ENCODE data around the gene WNT7A.

Gene WNT7A

DNA sequence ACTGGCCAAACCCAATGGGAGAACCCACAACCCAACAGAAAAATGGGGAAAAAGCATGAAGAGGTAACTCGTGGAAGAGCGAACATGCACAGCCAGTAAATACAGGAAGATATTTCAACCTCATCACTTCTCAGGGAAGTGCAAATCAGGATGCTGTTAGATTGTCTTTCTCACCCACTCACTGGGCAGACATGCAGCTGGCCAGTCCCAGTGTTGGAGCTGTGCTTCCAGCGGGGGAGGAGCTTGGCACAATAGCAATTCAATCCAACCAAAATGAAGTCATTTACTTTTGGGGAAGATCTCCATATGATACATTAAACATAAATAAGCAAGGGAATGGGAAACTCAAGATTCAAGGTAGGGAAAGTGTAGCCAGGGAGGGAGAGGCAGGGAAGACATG, 12.1 kb downstream of the WNT7A start:
- H3K27ac ChIP-seq: no peak overlapping the region
- peaks cover 26% of the 10 kb centered on the region for H3K27me3 ChIP-seq
- H3K36me3 ChIP-seq: no peaks in the 10 kb centered on the region
- H3K9me3 ChIP-seq: no peaks in the 10 kb centered on the region
- H3K4me1 ChIP-seq (ENCODE audit: control insufficient read depth in 1 of 2, insufficient read depth in 1 of 2, low read depth in 1 of 2, low read length in 1 of 2): no peaks in the 10 kb centered on the region
- no peak for TF ChIP-seq CTCF (IDR thresholded peaks at IDR 0.05)
- H3K4me3 ChIP-seq (ENCODE audit: low read depth in 1 of 2, low read length in 1 of 2): no peak overlapping the region

GRCh38 chr3:13866041-13866965, 13.6 kb downstream of the WNT7A start:
- no peaks in the 10 kb centered on the region for H3K36me3 ChIP-seq
- TF ChIP-seq CTCF (IDR thresholded peaks at IDR 0.05): no peak
- no peak overlapping the region for H3K4me3 ChIP-seq (ENCODE audit: low read depth in 1 of 2, low read length in 1 of 2)
- no peaks in the 10 kb centered on the region for H3K4me1 ChIP-seq (ENCODE audit: control insufficient read depth in 1 of 2, insufficient read depth in 1 of 2, low read depth in 1 of 2, low read length in 1 of 2)
- H3K27me3 ChIP-seq: peaks cover 34% of the 10 kb centered on the region
- H3K9me3 ChIP-seq: no peaks in the 10 kb centered on the region
- no peak overlapping the region for H3K27ac ChIP-seq

DNA sequence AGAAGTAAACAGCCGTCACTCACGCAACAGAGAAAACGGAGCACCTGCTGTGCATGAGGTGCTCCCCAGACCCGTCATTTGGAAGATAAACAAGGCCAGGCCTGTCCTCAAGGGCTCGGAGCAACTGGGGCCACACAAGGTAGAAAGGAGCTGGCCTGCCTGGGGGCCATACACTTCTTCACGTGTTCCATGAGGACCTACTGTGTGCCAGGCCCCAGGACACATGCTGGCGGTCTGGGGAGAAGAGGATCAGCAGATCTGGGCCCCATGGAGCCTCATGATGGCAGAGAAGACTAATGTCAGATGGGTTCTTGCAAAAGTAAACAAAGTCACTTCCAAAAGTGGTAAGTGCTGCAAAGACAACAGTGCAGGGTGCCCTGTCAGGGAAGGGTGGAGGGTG, 14.3 kb downstream of the WNT7A start:
- no peaks in the 10 kb centered on the region for H3K4me1 ChIP-seq (ENCODE audit: control insufficient read depth in 1 of 2, insufficient read depth in 1 of 2, low read depth in 1 of 2, low read length in 1 of 2)
- H3K27me3 ChIP-seq: peaks cover 36% of the 10 kb centered on the region
- H3K4me3 ChIP-seq (ENCODE audit: low read depth in 1 of 2, low read length in 1 of 2): no peak overlapping the region
- TF ChIP-seq CTCF (IDR thresholded peaks at IDR 0.05): no peak
- H3K36me3 ChIP-seq: no peaks in the 10 kb centered on the region
- H3K9me3 ChIP-seq: no peaks in the 10 kb centered on the region
- no peak overlapping the region for H3K27ac ChIP-seq

GRCh38 chr3:13865106-13865505, 14.8 kb downstream of the WNT7A start:
- Histone ChIP-seq H3K36me3 (no peaks in the 10 kb centered on the region), H3K9me3 (no peaks in the 10 kb centered on the region)
- TF ChIP-seq CTCF (IDR thresholded peaks at IDR 0.05): no peak

DNA sequence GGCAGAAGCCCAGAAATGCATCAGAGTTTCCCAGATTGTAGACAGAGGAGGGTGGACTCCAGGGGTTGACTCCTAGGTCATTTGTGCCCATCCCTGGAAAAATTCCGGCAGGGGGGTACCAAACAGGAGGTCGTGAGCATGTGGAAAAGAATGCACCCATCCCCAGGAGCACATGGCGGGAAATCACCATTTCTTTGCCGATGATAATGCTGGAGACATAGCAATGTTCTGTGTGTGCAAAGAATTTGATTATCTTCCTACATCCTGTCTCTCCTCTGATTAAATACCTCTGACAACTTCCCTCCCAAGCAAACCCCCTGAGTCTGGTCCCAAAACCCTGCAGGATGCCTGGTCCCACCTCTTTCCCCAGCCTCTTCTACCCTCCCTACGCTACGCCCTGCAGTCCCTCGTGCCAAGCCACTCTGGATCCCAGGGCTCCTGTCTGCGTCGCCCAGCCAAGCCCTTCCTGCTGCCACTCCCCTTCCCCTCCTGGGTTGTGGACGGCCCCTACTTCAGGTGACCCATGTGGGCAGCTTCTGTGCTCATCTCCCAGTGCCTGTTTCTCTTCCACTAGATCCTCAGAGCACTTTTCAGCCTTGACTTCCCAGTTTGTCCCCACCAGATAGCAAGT, 15.8 kb downstream of the WNT7A start:
- TF ChIP-seq CTCF (IDR thresholded peaks at IDR 0.05): no peak
- H3K9me3 ChIP-seq: no peaks in the 10 kb centered on the region
- H3K4me3 ChIP-seq (ENCODE audit: low read depth in 1 of 2, low read length in 1 of 2): no peak overlapping the region
- H3K27ac ChIP-seq: no peak overlapping the region
- H3K36me3 ChIP-seq: no peaks in the 10 kb centered on the region
- peaks cover 36% of the 10 kb centered on the region for H3K27me3 ChIP-seq
- no peaks in the 10 kb centered on the region for H3K4me1 ChIP-seq (ENCODE audit: control insufficient read depth in 1 of 2, insufficient read depth in 1 of 2, low read depth in 1 of 2, low read length in 1 of 2)

More at GRCh38 chr3:13865106-13865505, 14.8 kb downstream of the WNT7A start:
- Histone ChIP-seq H3K27me3 (peaks cover 36% of the 10 kb centered on the region), H3K4me3 (ENCODE audit: low read depth in 1 of 2, low read length in 1 of 2) (no peak overlapping the region), H3K27ac (no peak overlapping the region), H3K4me1 (ENCODE audit: control insufficient read depth in 1 of 2, insufficient read depth in 1 of 2, low read depth in 1 of 2, low read length in 1 of 2) (no peaks in the 10 kb centered on the region)
